Activated naive CD4-positive, alpha-beta T cell treated with anti-CD3 and anti-CD28 coated beads, Interleukin-2, amount 10 ng/mL, durations not matched to agents 7 days and 5 days (primary cell): ENCODE results near the gene LRRC8D.
"Not testable (repeated sequence)": the region's sequence is repeated elsewhere in the genome, so short reads cannot be mapped to it uniquely, and the experiment has no call there.

ENCODE experiments used
- CTCF ChIA-PET: fragments of 350-600 bp; sonication (Branson Sonifier 250); formaldehyde crosslinking; loops from one replicate; lab custom pipeline; 2021; ENCODE audit warnings: antibody characterized with exemption; lab: Charles Lee
- DNase-seq: peaks from one replicate; pipeline ENCODE4 v3.0.0-alpha.2; 2020
- H3K27ac Mint-ChIP-seq: one replicate; pipeline ENCODE4 v1.8.0; 2021; ENCODE audit warnings: mild to moderate bottlenecking, moderate library complexity, mixed read lengths
- H3K27me3 Mint-ChIP-seq: one replicate; pipeline ENCODE4 v1.8.0; 2021; ENCODE audit warnings: mild to moderate bottlenecking, mixed read lengths
- H3K36me3 Mint-ChIP-seq: one replicate; pipeline ENCODE4 v1.8.0; 2021; ENCODE audit warnings: mixed read lengths
- H3K4me1 Mint-ChIP-seq: one replicate; pipeline ENCODE4 v1.8.0; 2021; ENCODE audit warnings: mixed read lengths
- H3K4me3 Mint-ChIP-seq: one replicate; pipeline ENCODE4 v1.8.0; 2021; ENCODE audit warnings: mild to moderate bottlenecking, moderate library complexity, mixed read lengths
- H3K9me3 Mint-ChIP-seq: one replicate; pipeline ENCODE4 v1.8.0; 2021; ENCODE audit warnings: mixed read lengths

LRRC8D gene

GRCh38 chr1:89972024-89972423, 151.2 kb downstream of the LRRC8D start:
- DNase-seq: no peak
- H3K9me3 Mint-ChIP-seq: no peaks in the 10 kb centered on the region
- peaks cover 32% of the 10 kb centered on the region for H3K27me3 Mint-ChIP-seq
- H3K36me3 Mint-ChIP-seq: no peaks in the 10 kb centered on the region
- no peak overlapping the region for H3K27ac Mint-ChIP-seq
- CTCF ChIA-PET: interaction anchor here (0.9 to 1.4 kb wide), 3 partner anchors 8 to 488 kb away, joined by 3 to 5 read pairs (median 3); no protein-coding TSS in a partner anchor
- H3K4me1 Mint-ChIP-seq: peaks cover 3% of the 10 kb centered on the region
- no peak overlapping the region for H3K4me3 Mint-ChIP-seq

- Mint-ChIP-seq H3K27me3 (peaks cover 24% of the 10 kb centered on the region), H3K4me3 (no peak overlapping the region), H3K27ac (no peak overlapping the region), H3K4me1 (peaks cover 3% of the 10 kb centered on the region), H3K9me3 (no peaks in the 10 kb centered on the region), H3K36me3 (no peaks in the 10 kb centered on the region)
- DNase-seq: no peak
- CTCF ChIA-PET: interaction anchor here (0.6 kb wide), 1 partner anchor 324 kb away, joined by 3 read pairs; no protein-coding TSS in a partner anchor
Measured at GRCh38 chr1:89973471-89974127, 152.8 kb downstream of the LRRC8D start.

- no peak for DNase-seq
- H3K36me3 Mint-ChIP-seq: no peaks in the 10 kb centered on the region
- CTCF ChIA-PET: no interaction called here
- no peak overlapping the region for H3K27ac Mint-ChIP-seq
- H3K4me1 Mint-ChIP-seq: peaks cover 3% of the 10 kb centered on the region
- H3K9me3 Mint-ChIP-seq: no peaks in the 10 kb centered on the region
- H3K4me3 Mint-ChIP-seq: no peak overlapping the region
- H3K27me3 Mint-ChIP-seq: peaks cover 24% of the 10 kb centered on the region
Measured at GRCh38 chr1:89974256-89974655, 153.4 kb downstream of the LRRC8D start.

GRCh38 chr1:89974696-89975470, 154.1 kb downstream of the LRRC8D start:
- Mint-ChIP-seq H3K9me3 (no peaks in the 10 kb centered on the region), H3K27ac (no peak overlapping the region), H3K27me3 (peaks cover 24% of the 10 kb centered on the region), H3K4me1 (peaks cover 3% of the 10 kb centered on the region), H3K4me3 (no peak overlapping the region), H3K36me3 (no peaks in the 10 kb centered on the region)
- DNase-seq: no peak
- CTCF ChIA-PET: no interaction called here

- CTCF ChIA-PET: interaction anchor here (0.8 kb wide), 1 partner anchor 319 kb away, joined by 3 read pairs; no protein-coding TSS in a partner anchor
- Mint-ChIP-seq H3K36me3 (no peaks in the 10 kb centered on the region), H3K27me3 (peaks cover 24% of the 10 kb centered on the region), H3K9me3 (no peaks in the 10 kb centered on the region), H3K4me1 (peaks cover 3% of the 10 kb centered on the region), H3K27ac (no peak overlapping the region), H3K4me3 (no peak overlapping the region)
- DNase-seq: no peak
Measured at GRCh38 chr1:89975540-89976125, 154.8 kb downstream of the LRRC8D start.

- H3K9me3 Mint-ChIP-seq: no peaks in the 10 kb centered on the region
- no peaks in the 10 kb centered on the region for H3K4me1 Mint-ChIP-seq
- H3K27ac Mint-ChIP-seq: no peak overlapping the region
- CTCF ChIA-PET: interaction anchor here (0.9 to 2.0 kb wide), 6 partner anchors 8 to 198 kb away, joined by 3 to 8 read pairs (median 4); no protein-coding TSS in a partner anchor
- peaks cover 17% of the 10 kb centered on the region for H3K27me3 Mint-ChIP-seq
- no peak overlapping the region for H3K4me3 Mint-ChIP-seq
- no peak for DNase-seq
- H3K36me3 Mint-ChIP-seq: no peaks in the 10 kb centered on the region
Measured at GRCh38 chr1:89978755-89979154, 157.9 kb downstream of the LRRC8D start.

- Mint-ChIP-seq H3K4me1 (no peaks in the 10 kb centered on the region), H3K9me3 (no peaks in the 10 kb centered on the region), H3K27me3 (peaks cover 11% of the 10 kb centered on the region), H3K36me3 (no peaks in the 10 kb centered on the region), H3K27ac (no peak overlapping the region), H3K4me3 (no peak overlapping the region)
- CTCF ChIA-PET: no interaction called here
- DNase-seq: no peak
Measured at GRCh38 chr1:89980605-89981004, 159.8 kb downstream of the LRRC8D start.

GRCh38 chr1:89982846-89983245, 162.0 kb downstream of the LRRC8D start:
- H3K27me3 Mint-ChIP-seq: peaks cover 16% of the 10 kb centered on the region
- CTCF ChIA-PET, H3K4me3 Mint-ChIP-seq, H3K9me3 Mint-ChIP-seq, DNase-seq, H3K27ac Mint-ChIP-seq, H3K36me3 Mint-ChIP-seq, H3K4me1 Mint-ChIP-seq: not testable (repeated sequence)

- peaks cover 23% of the 10 kb centered on the region for H3K27me3 Mint-ChIP-seq
- CTCF ChIA-PET: interaction anchor here (0.8 to 3.1 kb wide), 6 partner anchors 13 to 500 kb away, joined by 3 to 20 read pairs (median 3); no protein-coding TSS in a partner anchor
- H3K4me3 Mint-ChIP-seq, H3K4me1 Mint-ChIP-seq, H3K36me3 Mint-ChIP-seq, H3K9me3 Mint-ChIP-seq, H3K27ac Mint-ChIP-seq, DNase-seq: not testable (repeated sequence)
Measured at GRCh38 chr1:89984564-89985116, 163.8 kb downstream of the LRRC8D start.

GRCh38 chr1:89986020-89986419, 165.2 kb downstream of the LRRC8D start:
- CTCF ChIA-PET: interaction anchor here (0.7 to 4.7 kb wide), 7 partner anchors 14 to 204 kb away, joined by 3 to 20 read pairs (median 4); partner anchors contain the start of gene LRRC8D
- no peaks in the 10 kb centered on the region for H3K9me3 Mint-ChIP-seq
- DNase-seq: no peak
- H3K4me1 Mint-ChIP-seq: no peaks in the 10 kb centered on the region
- peaks cover 26% of the 10 kb centered on the region for H3K27me3 Mint-ChIP-seq
- H3K27ac Mint-ChIP-seq: no peak overlapping the region
- no peak overlapping the region for H3K4me3 Mint-ChIP-seq
- no peaks in the 10 kb centered on the region for H3K36me3 Mint-ChIP-seq
